IMR-90 (cell line): ENCODE results near the gene VCL.

Source experiments
- CTCF ChIP-seq: conservative IDR thresholded peaks from 2 replicates; pipeline ENCODE4 v1.5.1; 2012; ENCODE audit warnings: mild to moderate bottlenecking, low read depth, low read length, improper control_type of control experiment
- MXI1 ChIP-seq: IDR thresholded peaks from 2 replicates; pipeline ENCODE4 v1.6.1; 2012; ENCODE audit warnings: low read depth, mild to moderate bottlenecking, low read length, moderate library complexity, borderline replicate concordance
- POLR2A ChIP-seq: IDR thresholded peaks from 2 replicates; pipeline ENCODE4 v1.6.1; 2012; ENCODE audit warnings: mild to moderate bottlenecking, low read depth, low read length
- RCOR1 ChIP-seq: IDR thresholded peaks from 2 replicates; pipeline ENCODE4 v1.6.1; 2012; ENCODE audit warnings: mild to moderate bottlenecking, low read length, improper control_type of control experiment; ENCODE audit not compliant: insufficient replicate concordance
- RFX5 ChIP-seq: IDR thresholded peaks from 2 replicates; pipeline ENCODE4 v1.8.0; 2012; ENCODE audit warnings: low read depth, mild to moderate bottlenecking, low read length, moderate library complexity
- SMC3 ChIP-seq: fragments of 150-350 bp; IDR thresholded peaks from 2 replicates; pipeline ENCODE4 v1.6.1; 2016; ENCODE audit warnings: low read depth, mild to moderate bottlenecking, antibody characterized with exemption, low read length, moderate library complexity

DNA sequence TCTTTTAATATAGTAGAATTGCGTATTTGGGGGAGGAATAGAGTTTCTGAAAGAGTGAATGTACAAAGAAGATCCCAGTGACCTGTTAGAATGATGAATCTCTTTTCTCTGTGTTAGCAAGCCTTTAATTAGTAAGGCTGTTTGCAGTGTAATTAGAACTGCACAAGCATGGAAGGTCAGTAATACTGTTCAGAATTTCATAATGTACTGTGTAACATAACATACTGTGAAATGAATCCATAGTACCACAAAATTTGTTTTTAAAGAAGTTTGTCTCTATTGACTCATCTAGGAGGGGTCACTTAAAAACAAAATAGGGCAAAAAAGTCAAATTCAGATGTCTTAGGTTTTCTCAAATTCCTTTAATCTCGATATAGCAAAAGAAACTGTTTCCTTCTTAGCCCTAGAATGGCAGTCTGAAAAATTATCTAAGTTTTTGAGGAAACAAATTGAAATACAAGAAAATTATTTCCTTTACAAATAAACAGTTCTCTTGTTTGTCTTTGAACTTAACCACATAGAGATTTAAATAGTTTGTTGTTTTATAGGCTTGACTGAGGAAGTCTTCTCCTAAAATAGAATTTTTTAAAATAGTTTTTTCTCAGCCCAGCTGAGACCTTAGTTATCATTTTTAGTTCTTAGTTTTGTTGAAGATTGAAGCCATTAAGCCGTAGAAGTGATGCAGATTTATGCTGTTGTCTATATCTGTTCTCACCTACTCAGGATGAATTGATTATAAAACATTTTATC, 165.6 kb downstream of the VCL start:
- TF ChIP-seq CTCF (no peak), MXI1 (no peak), POLR2A (no peak), RCOR1 (no peak), SMC3 (no peak), RFX5 (no peak)
